B cell (primary cell): ENCODE data around the gene TP63.

ENCODE experiments used
- EZH2 ChIP-seq: IDR thresholded peaks from 2 replicates; pipeline ENCODE4 v1.6.1; 2012; ENCODE audit warnings: borderline replicate concordance, low read depth, mild to moderate bottlenecking, moderate library complexity, low read length; ENCODE audit not compliant: insufficient read depth, poor library complexity, severe bottlenecking
- TF ChIP-seq, protein P1 (sequence below): fragments of 200-600 bp; IDR thresholded peaks from one replicate; pipeline ENCODE4 v1.8.0; 2022; ENCODE audit warnings: antibody characterized with exemption, mild to moderate bottlenecking

DNA sequence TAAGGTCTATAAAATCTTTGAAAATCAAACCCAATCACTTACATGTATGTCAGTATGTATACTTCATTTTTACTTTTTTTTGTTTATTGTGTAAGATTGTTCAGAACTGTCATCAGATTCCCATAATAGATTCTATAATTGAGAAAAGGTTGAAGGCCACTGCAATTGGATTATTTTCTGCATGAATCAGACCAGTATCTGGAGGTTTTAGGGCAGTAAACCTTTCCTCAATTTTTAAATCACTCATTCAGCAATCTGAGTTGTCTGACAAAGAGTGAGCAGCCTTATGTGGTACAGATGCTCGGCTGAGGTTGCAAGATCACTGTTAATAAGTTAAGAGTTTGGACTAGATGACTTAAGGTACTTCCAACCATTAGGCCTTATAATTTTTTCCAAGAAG, 96.0 kb downstream of the TP63 start:
- TF ChIP-seq, protein P1, sequence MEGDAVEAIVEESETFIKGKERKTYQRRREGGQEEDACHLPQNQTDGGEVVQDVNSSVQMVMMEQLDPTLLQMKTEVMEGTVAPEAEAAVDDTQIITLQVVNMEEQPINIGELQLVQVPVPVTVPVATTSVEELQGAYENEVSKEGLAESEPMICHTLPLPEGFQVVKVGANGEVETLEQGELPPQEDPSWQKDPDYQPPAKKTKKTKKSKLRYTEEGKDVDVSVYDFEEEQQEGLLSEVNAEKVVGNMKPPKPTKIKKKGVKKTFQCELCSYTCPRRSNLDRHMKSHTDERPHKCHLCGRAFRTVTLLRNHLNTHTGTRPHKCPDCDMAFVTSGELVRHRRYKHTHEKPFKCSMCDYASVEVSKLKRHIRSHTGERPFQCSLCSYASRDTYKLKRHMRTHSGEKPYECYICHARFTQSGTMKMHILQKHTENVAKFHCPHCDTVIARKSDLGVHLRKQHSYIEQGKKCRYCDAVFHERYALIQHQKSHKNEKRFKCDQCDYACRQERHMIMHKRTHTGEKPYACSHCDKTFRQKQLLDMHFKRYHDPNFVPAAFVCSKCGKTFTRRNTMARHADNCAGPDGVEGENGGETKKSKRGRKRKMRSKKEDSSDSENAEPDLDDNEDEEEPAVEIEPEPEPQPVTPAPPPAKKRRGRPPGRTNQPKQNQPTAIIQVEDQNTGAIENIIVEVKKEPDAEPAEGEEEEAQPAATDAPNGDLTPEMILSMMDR = no peak
- TF ChIP-seq EZH2 = no peak
